Measurements from ENCODE around the gene PCSK9. TPM values are rescaled to one million over a fixed set of nuclear protein-coding genes. Genes with fewer than 3 reads are reported as not detected.

Gene PCSK9
- total RNA-seq, 1 experiment from 2014 or later = 0.26 TPM

- POLR2A ChIA-PET = no interaction called here
- DNase-seq (ENCODE audit: low read depth, low spot score) = no peak
- BruUV-seq (replicated peaks) = no TSS peak
- H3K4me1 ChIP-seq (ENCODE audit: control insufficient read depth, insufficient read depth, low read length) = no peaks in the 10 kb centered on the region
- H3K36me3 ChIP-seq (ENCODE audit: control insufficient read depth, insufficient read depth, low read length) = no peaks in the 10 kb centered on the region
- H3K27ac ChIP-seq (ENCODE audit: low read length) = no peak overlapping the region
- ATAC-seq = no peak
- CTCF ChIA-PET = interaction anchor here (0.7 to 1.1 kb wide), 2 partner anchors 48 to 1327 kb away, joined by 3 to 4 read pairs; no protein-coding TSS in a partner anchor
- no peaks in the 10 kb centered on the region for H3K9me3 ChIP-seq (ENCODE audit: control insufficient read depth, insufficient read depth, low read depth, low read length)
- H3K4me3 ChIP-seq (ENCODE audit: low read depth in 2 of 2, low read length in 2 of 2) = no peak overlapping the region
- in situ Hi-C loops (cut with HindIII; ENCODE audit: low pct_unique_long_range_greater_than_20kb, low sequenced_read_pairs) = no loop called here
- no peaks in the 10 kb centered on the region for H3K27me3 ChIP-seq (ENCODE audit: control insufficient read depth, insufficient read depth, low read length)
- no peak for TF ChIP-seq REST (IDR thresholded peaks at IDR 0.05; ENCODE audit: insufficient read depth in 1 of 2, low read depth in 2 of 2, low read length in 1 of 2)
- no peak for TF ChIP-seq CTCF (IDR thresholded peaks at IDR 0.05)
- intact Hi-C loops (cut with micrococcal nuclease; ENCODE audit: unreplicated experiment) = no loop called here
These were observed 46.2 kb upstream of the PCSK9 start for GRCh38 chr1:54993140-54993539.

- intact Hi-C loops (cut with micrococcal nuclease; ENCODE audit: unreplicated experiment) = no loop called here
- H3K4me3 ChIP-seq (ENCODE audit: low read depth in 2 of 2, low read length in 2 of 2) = no peak overlapping the region
- ChIA-PET CTCF (no interaction called here), POLR2A (no interaction called here)
- H3K4me1 ChIP-seq (ENCODE audit: control insufficient read depth, insufficient read depth, low read length) = no peaks in the 10 kb centered on the region
- ATAC-seq = no peak
- no peaks in the 10 kb centered on the region for H3K36me3 ChIP-seq (ENCODE audit: control insufficient read depth, insufficient read depth, low read length)
- H3K9me3 ChIP-seq (ENCODE audit: control insufficient read depth, insufficient read depth, low read depth, low read length) = no peaks in the 10 kb centered on the region
- H3K27ac ChIP-seq (ENCODE audit: low read length) = no peak overlapping the region
- no peak for TF ChIP-seq TCF7L2 (IDR thresholded peaks at IDR 0.05; ENCODE audit: low read depth, low read length)
- no peak for TF ChIP-seq POLR2AphosphoS5 (IDR thresholded peaks at IDR 0.05; ENCODE audit: low read depth, low read length)
- no peak for TF ChIP-seq REST (IDR thresholded peaks at IDR 0.05; ENCODE audit: insufficient read depth in 1 of 2, low read depth in 2 of 2, low read length in 1 of 2)
- no peak for TF ChIP-seq SIN3A (IDR thresholded peaks at IDR 0.05; ENCODE audit: borderline replicate concordance, insufficient read depth, low read depth, low read length)
- TF ChIP-seq CTCF (IDR thresholded peaks at IDR 0.05) = no peak
- H3K27me3 ChIP-seq (ENCODE audit: control insufficient read depth, insufficient read depth, low read length) = no peaks in the 10 kb centered on the region
- in situ Hi-C loops (cut with HindIII; ENCODE audit: low pct_unique_long_range_greater_than_20kb, low sequenced_read_pairs) = no loop called here
- BruUV-seq (replicated peaks) = no TSS peak
- no peak for DNase-seq (ENCODE audit: low read depth, low spot score)
These were observed 44.9 kb upstream of the PCSK9 start for GRCh38 chr1:54994355-54994990.

All from Panc1 (cell line).